Measurements from ENCODE around the gene DLGAP1. TPM values are rescaled to one million over a fixed set of nuclear protein-coding genes. Genes with fewer than 3 reads are reported as not detected.
A peak's percentile ranks its signal among the peaks of the same experiment; 100 is the strongest.

Gene DLGAP1
- total and polyA plus RNA-seq, 2 of the 13 experiments (the other 11 are each of a cell fraction or from before 2014, with no cell fraction given) = 0.01 TPM; not detected in 1

GRCh38 chr18:3450012-3450798, 1004.9 kb downstream of the DLGAP1 start, which contains the start of gene TGIF1 (continued):
- TF ChIP-seq ZNF407 (CRISPR knock-in tag; IDR thresholded peaks at IDR 0.05; ENCODE audit: not compliant biosample characterization) (no peak), IKZF5 (CRISPR knock-in tag; IDR thresholded peaks at IDR 0.05) (peak; percentile 35; the same call in 1 of the 2 replicates), MAZ (IDR thresholded peaks at IDR 0.05; ENCODE audit: borderline replicate concordance, low read depth, low read length) (peak; percentile 49; the same call in 1 of the 2 replicates), MAZ (CRISPR knock-in tag; IDR thresholded peaks at IDR 0.05; ENCODE audit: low read depth) (no peak), ZNF142 (CRISPR knock-in tag; IDR thresholded peaks at IDR 0.05) (0 out of 2 replicates have a peak, but pooled peaks have one; percentile 21), HIVEP1 (CRISPR knock-in tag; IDR thresholded peaks at IDR 0.05) (no peak), FIP1L1 (IDR thresholded peaks at IDR 0.05; ENCODE audit: borderline replicate concordance, insufficient read depth, low read depth, low read length) (peak; percentile 50; the same call in 1 of the 2 replicates), MXD1 (CRISPR knock-in tag; IDR thresholded peaks at IDR 0.05) (peak; percentile 64; the same call in 1 of the 2 replicates), ZNF607 (CRISPR knock-in tag; IDR thresholded peaks at IDR 0.05; ENCODE audit: borderline replicate concordance) (no peak), ZNF343 (CRISPR knock-in tag; IDR thresholded peaks at IDR 0.05) (0 out of 2 replicates have a peak, but pooled peaks have one; percentile 29), PHF20 (CRISPR knock-in tag; IDR thresholded peaks at IDR 0.05) (0 out of 2 replicates have a peak, but pooled peaks have one; percentile 4)

Data from HepG2 (cell line).